GM21786 (cell line): ENCODE data around the gene TMEM52.

Experiments
- ATAC-seq: cut with Tn5 transposase; IDR thresholded peaks from one replicate; pipeline ENCODE4 v1.9.1; 2021; ENCODE audit not compliant: unreplicated experiment

Gene TMEM52

DNA sequence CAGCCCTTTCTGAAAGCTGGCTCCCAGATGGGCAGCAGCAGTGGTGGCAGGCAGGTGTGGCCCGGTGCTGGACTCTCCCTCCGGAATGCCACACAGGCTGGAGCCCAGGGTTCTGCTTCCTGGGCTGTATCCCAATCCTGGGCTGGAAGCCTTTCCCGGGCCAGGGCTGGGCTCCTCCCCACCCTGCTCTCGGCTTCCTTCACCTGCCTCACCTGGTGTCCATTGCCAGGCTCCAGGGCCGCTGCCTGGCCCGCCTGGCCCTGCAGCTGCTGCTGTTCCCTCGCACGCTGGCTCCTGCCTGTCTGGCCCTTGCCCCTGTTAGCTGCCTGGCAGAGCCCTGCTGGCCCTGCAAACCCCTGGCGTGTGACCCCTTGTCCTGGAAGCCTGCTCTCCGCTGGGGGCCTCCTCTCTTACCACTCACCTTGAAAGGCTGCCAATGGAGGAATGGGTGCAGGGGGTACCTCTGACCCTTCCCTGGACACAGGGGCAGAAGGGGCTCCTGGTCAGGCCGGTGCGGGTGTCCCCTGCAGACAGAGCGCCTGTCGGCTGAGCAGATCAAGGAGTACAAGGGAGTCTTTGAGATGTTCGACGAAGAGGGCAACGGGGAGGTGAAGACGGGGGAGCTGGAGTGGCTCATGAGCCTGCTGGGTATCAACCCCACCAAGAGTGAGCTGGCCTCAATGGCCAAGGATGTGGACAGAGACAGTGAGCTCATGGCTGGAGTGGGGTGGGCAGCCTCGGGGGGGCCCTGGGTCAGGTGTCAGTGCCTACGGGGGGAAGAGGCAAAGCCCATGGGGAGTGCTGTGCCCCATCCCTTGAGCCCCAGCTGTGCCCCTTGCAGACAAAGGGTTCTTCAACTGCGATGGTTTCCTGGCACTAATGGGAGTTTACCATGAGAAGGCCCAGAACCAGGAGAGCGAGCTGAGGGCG is 2.9 kb downstream of the TMEM52 start:
- ATAC-seq: no peak

DNA sequence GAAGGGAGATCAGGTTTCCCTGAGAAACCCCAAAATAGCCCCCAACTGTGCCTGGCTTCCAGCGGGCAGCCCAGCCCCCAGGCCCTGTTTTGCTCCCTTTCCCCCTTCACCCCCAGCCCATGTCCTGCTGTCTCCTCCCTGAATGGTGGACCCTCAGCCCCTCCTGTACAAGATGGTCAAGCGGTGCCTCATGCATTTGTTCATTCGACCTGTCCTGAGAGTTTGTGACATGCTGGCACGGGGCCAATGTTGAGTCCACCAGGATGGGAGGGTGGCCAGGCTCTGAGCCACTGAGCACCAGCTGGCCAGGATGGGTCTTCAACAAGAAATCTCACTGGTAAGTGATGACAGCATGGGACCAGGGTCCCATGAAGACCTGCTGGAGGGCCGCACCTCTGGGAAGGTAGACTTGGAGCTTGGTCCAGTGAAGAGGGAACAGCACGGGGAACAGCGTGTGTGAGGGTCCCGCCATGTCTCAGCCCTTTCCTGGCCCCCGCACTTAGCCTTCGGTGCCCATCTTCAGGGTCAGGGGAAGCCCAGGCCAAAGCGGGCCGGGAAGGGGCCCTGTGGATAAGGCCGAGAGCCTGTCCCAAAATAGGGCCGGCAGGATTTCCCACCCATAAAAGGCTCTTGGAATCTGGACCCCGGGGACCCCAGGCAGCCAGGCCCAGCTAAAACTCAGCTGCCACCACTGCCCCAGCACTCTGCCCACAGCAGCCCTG is 3.9 kb downstream of the TMEM52 start, which contains the start of gene CALML6:
Gene CALML6 (plus strand): TSS at position 290 of the 722 bp plus-strand sequence. CDS start 21 bp downstream, at position 311.
- ATAC-seq: no peak

DNA sequence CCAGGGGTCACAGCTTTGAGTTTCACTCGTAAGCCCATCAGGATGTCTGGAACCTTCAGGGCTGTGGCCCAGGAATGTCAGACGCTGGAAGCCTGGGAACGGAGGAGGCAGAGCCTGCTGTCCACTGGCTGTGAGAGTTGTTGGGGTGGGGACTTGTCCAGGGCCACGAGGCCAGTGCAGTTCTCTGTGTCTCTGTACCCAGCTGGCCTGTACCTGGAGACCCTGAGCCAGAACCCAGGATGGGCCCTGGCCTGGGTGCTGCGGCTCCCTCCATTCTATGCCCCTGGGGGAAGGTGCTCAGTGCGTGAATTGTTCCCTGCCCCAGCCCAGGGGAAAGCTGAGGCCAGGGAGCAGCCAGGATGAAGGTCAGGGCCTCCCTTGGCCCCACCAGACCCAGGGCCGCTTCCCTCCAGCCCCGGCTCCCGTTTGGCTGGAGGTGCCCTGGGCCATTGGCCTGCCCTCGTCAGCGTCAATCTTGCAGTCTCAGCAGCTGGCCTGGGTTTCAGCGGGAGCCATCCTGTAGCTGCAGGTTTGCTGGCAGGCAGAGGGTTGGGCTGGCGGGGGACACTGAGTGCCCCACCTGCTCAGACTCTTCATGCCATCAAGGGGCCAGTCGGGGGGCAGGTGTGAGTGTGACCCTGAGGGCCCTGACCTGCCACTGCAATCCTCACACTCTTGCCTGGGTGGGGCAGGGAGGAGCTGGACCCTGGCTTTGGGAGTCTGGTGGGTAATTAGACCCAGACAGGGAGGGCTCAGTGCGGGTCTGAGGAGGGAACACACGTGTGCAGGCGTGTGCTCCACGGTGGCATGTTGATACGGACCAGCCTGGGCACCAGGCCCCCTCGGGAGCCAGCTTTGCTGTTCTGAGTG is 4.7 kb downstream of the TMEM52 start:
- ATAC-seq: no peak

DNA sequence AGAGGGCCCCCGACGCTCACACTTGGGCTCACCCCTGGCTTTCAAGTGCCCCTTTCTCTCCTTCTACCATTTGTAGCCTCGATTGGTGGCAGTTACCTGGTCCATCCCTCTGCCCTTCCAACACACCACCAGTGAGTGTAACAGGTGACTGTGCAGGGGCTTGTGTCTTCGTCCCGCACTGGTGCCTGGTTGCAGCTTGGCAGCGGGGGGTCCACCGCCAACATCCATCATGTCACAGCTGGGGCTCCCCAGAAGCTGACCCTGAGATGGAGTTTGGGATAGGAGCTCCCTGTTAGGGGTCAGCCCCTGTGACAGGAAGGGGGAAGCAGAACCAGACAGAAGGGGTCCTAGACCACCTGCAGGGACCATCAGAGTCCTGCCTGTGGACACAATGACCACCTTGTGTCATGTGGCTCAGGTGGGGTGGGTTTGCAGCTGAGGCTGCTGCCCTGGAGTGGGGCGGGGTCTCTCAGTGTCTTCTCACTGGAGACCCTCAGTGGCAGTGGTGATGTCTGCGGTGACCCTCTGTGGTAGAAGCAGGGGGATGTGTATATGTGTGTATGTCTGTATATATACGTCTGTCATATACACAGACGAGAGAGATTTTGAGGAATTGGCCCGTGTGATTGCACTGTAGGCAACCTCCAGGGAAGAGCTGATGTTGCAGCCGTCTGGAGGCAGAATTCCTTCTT is 7.6 kb downstream of the TMEM52 start:
- ATAC-seq: no peak

DNA sequence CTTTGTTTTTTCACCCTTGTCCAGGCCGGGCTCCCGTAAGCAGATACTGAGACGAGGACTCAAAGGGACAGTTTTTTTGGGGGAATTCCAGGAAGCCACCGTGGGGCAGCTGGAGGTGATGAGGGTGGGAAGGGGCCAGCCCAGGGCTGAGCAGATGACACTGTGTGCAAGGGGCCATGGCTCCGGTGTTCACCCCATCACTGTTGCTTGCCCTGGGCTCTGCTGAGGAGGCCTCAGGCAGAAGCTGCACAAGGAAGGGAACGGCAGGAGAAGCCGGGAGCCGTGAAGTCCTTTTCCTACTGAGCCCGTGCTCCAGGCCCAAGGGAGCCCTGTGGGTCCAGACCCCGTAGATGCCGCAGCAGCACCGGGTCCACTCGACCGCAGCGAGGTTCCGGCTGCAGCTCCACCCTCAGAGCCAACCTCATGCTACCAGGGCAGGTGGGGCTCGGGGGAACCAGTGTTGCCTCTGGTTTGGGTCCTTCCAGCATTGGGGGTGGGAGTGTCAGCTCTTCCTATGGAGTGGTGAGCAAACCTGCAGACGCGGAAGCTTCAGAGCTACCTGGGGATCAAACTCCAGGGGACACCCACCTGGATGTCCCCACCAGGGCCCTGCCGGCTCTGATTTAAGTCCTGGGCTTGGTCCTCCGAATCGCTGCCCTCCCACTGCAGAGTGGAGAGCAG is 8.3 kb downstream of the TMEM52 start:
- ATAC-seq: no peak

GRCh38 chr1:1910033-1910465 is 9.0 kb downstream of the TMEM52 start:
- no peak for ATAC-seq

DNA sequence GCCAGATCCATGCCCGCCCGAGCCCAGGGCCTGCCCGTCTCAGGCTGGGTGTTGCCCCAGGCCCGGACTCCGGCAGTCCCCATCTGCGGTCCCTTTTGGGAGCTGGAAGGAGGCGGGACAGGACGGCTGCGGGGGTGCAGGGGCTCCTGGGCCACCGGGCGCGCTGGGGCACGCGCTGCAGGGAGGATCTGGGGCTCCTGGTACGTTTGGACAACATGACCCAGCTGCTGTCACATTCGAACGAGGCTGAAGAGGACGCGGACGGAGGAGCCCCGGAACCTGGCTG is 10.6 kb downstream of the TMEM52 start:
- peak; percentile 19 for ATAC-seq

- no peak for ATAC-seq
Observed at GRCh38 chr1:1907098-1907736, 11.9 kb downstream of the TMEM52 start.

DNA sequence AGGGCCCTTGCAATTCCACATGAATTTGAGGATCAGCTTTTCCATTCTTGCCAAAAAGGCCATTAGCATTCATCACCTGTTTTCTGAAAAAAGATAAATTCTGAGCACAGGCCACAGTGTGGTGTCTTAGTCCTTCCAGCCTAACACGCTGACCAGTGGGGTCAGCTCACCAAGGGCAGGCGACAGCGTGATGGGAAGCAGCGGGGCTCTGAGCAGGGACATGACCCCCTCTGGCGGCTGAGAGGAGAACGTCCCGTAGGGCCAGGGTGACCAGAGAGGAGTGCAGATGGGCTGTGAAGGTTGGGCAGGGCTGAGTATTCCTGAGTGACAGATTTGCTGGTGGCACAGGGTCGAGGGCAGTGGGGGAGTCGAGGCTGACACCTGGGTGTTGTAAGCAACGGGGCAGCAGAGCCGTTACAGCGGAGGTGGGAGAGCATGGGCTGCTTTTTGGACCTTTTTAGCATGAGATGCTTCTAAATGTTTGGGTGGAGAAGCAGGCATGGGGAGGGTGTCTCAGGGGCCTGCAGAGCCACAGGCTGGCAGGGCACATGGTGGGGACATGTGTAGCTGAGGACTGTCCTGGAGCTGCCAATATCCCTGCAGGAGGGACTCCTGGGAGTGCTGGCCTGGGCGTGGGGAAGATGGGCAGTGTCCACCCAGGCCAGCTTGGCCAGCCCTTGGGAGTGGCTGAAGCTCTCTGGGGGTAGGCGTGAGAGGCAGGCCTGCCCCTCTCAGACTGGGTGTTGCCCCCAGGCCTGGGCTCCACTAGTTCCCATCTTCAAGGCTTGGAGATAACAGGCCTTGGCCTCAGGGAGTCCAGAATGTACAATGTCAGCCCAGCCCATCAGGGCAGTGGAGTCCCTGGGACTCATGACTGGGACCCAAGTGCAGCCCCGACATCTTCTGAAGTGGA is 12.6 kb downstream of the TMEM52 start:
- no peak for ATAC-seq

DNA sequence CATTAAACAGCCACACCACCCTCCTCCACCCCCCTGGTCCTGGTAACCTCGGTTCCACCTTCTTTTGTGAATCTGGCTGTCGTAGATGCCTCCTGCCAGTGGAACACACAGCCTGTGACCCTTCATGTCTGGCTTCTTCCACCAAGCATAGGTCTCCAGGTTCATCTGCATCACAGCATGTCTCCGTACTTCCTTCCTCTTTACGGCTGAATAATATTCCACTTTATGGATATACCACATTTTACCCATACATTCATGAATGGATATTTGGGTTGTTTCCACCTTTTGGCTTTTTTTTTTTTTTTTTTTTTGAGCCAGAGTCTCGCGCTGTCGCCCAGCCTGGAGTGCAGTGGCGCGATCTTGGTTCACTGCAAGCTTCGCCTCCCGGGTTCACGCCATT is 15.9 kb downstream of the TMEM52 start:
- ATAC-seq: no peak

GRCh38 chr1:1901641-1902294 is 17.3 kb downstream of the TMEM52 start:
- no peak for ATAC-seq

- no peak for ATAC-seq
Observed at GRCh38 chr1:1900883-1901640, 18.0 kb downstream of the TMEM52 start.

- ATAC-seq: no peak
Observed at GRCh38 chr1:1899967-1900327, 19.1 kb downstream of the TMEM52 start.

- no peak for ATAC-seq
Observed at GRCh38 chr1:1899266-1899966, 19.7 kb downstream of the TMEM52 start.

GRCh38 chr1:1898246-1898933 is 20.7 kb downstream of the TMEM52 start:
- ATAC-seq: no peak
